Esophagus squamous epithelium (tissue), 4 donors: ENCODE measurements around the gene HECTD3.
"Not testable (repeated sequence)": the region's sequence is repeated elsewhere in the genome, so short reads cannot be mapped to it uniquely, and the experiment has no call there.

Source experiments
- CTCF ChIP-seq, 6 experiments: fragments of 450-650 bp in 4 of 6; fragments of 200-600 bp in 2 of 6; sonication (generic) in 2 of 6; IDR thresholded peaks; one replicate each; pipeline ENCODE4 v1.5.1; 2016 to 2019; ENCODE audit warnings: antibody characterized with exemption in 6 of 6, mild to moderate bottlenecking in 4 of 6, moderate library complexity in 4 of 6
- POLR2A ChIP-seq, 4 donors: fragments of 450-650 bp; IDR thresholded peaks; one replicate each; pipeline ENCODE4 v1.6.1; 2017; ENCODE audit warnings: antibody characterized with exemption in 4 of 4, mild to moderate bottlenecking in 4 of 4, moderate library complexity in 3 of 4

- TF ChIP-seq CTCF, POLR2A (IDR thresholded peaks at IDR 0.05): not testable (repeated sequence)
These were observed 33.8 kb downstream of the HECTD3 start for GRCh38 chr1:44977372-44977771.
